GM12891 (cell line): Measurements from ENCODE around the gene KLHL14.

ENCODE experiments used
- POLR2A ChIP-seq: IDR thresholded peaks from 2 replicates; pipeline ENCODE4 v1.6.1; 2011; ENCODE audit warnings: low read depth, low read length, control low read depth
- POLR2AphosphoS5 ChIP-seq: IDR thresholded peaks from 2 replicates; pipeline ENCODE4 v1.6.1; 2011; ENCODE audit warnings: low read depth, low read length, control low read depth
- SPI1 ChIP-seq: IDR thresholded peaks from 2 replicates; pipeline ENCODE4 v1.6.1; 2011; ENCODE audit warnings: low read depth, low read length, control low read depth
- TAF1 ChIP-seq: IDR thresholded peaks from 2 replicates; pipeline ENCODE4 v1.6.1; 2011; ENCODE audit warnings: low read depth, low read length, control low read depth

DNA sequence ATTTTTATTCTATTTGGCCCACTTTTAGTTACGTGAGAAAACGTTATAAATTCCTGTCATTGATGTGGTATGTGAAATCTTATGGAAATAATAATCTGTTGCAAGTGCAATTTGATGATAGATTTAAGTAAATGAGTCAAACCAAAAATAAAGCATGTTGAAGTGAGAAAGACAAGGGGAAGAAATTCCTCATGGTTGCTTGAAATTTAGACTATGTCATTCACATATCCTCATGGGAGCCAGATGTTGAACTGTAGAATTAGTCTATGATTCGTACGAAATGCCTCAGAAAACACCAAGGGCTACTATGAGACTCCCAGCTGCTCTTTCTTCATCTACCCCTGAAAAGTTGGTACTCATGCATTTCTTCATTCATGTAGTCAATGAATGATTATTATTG is 55.7 kb downstream of the KLHL14 start:
- TF ChIP-seq POLR2A: no peak
- no peak for TF ChIP-seq POLR2AphosphoS5
- TF ChIP-seq SPI1: no peak
- TF ChIP-seq TAF1: no peak
